HepG2 (cell line): ENCODE data around the gene PLK4. TPM values are rescaled to one million over a fixed set of nuclear protein-coding genes. Genes with fewer than 3 reads are reported as not detected.

Experiments
- ATAC-seq: fragments of 200-7000 bp; cut with Tn5 transposase; 3 replicates; pipeline ENCODE4 v1.9.1; 2020; ENCODE audit warnings: mild to moderate bottlenecking, moderate library complexity
- BruUV-seq: library from RNA; stranded (reverse); fragments of 400-500 nt; replicated peaks from 2 replicates; lab custom pipeline; 2021; lab: Mats Ljungman, UMichigan
- CTCF ChIA-PET: fragments of 300-600 bp; formaldehyde crosslinking; extraction: SDS; loops from one replicate; lab custom pipeline; 2021; ENCODE audit warnings: low total read pairs, inconsistent platforms, low intra/inter-chr PET ratio; lab: Yijun Ruan, JAX
- POLR2A ChIA-PET: fragments of 350-600 bp; sonication (Branson Sonifier 250); formaldehyde crosslinking; loops from one replicate; lab custom pipeline; 2020; ENCODE audit warnings: antibody characterized with exemption, inconsistent platforms; lab: Yijun Ruan, JAX
- DNase-seq: peaks from one replicate; pipeline ENCODE4 v3.0.0-alpha.2; 2015; ENCODE audit warnings: low spot score
- FAIRE-seq: peaks from 3 replicates; lab custom pipeline; 2011; peaks lifted over from hg19 to GRCh38; lab: Jason Lieb, UNC
- H2AFZ ChIP-seq: one replicate; pipeline ENCODE4 v1.6.1; 2011; ENCODE audit warnings: low read length, inconsistent platforms
- H3K27ac ChIP-seq: fragments of 300-600 bp; 3 replicates; pipeline ENCODE4 v1.8.0; 2011; ENCODE audit warnings: mixed run types, mild to moderate bottlenecking, mixed read lengths, low read length, inconsistent platforms; ENCODE audit not compliant: insufficient read depth; ENCODE audit errors: extremely low read length
- H3K27me3 ChIP-seq, 2 experiments: fragments of 200-600 bp in 1 of 2; 2 replicates in 1 of 2; 3 replicates in 1 of 2; pipeline versions ENCODE4 v1.6.0 to v1.8.0; 2011; ENCODE audit warnings: low read length in 2 of 2, mild to moderate bottlenecking in 2 of 2, moderate library complexity in 2 of 2, inconsistent platforms in 1 of 2; ENCODE audit not compliant: insufficient read depth in 2 of 2, control insufficient read depth in 1 of 2
- H3K36me3 ChIP-seq, 2 experiments: fragments of 200-600 bp in 1 of 2; replicated peaks in 1 of 2; 2 replicates in 1 of 2; 3 replicates in 1 of 2; pipeline versions ENCODE4 v1.5.1 to v1.8.0; 2011; ENCODE audit warnings: low read length in 2 of 2, inconsistent platforms in 1 of 2; ENCODE audit not compliant: insufficient read depth in 2 of 2, control insufficient read depth in 1 of 2
- H3K4me1 ChIP-seq: 2 replicates; pipeline ENCODE4 v1.5.1; 2012; ENCODE audit warnings: low read length, inconsistent platforms; ENCODE audit not compliant: insufficient read depth
- H3K4me2 ChIP-seq: 2 replicates; pipeline ENCODE4 v1.6.0; 2011; ENCODE audit warnings: low read depth, low read length, inconsistent platforms
- H3K4me3 ChIP-seq, 3 experiments: fragments of 200-600 bp in 1 of 3; sonication (generic), shearing (Covaris generic) in 1 of 3; replicated peaks in 1 of 3; 2 replicates each; pipeline ENCODE4 v1.5.1; 2011 to 2016; ENCODE audit warnings: low read length in 3 of 3, inconsistent platforms in 2 of 3, low read depth in 2 of 3, mild to moderate bottlenecking in 2 of 3, control low read depth in 1 of 3, mixed read lengths in 1 of 3; ENCODE audit not compliant: insufficient read depth in 1 of 3
- H3K79me2 ChIP-seq: one replicate; pipeline ENCODE4 v1.6.1; 2011; ENCODE audit warnings: low read length, inconsistent platforms; ENCODE audit not compliant: insufficient read depth
- H3K9ac ChIP-seq: 2 replicates; pipeline ENCODE4 v1.6.0; 2011; ENCODE audit warnings: mild to moderate bottlenecking, low read depth, low read length, inconsistent platforms; ENCODE audit not compliant: insufficient read depth
- H3K9me3 ChIP-seq: 2 replicates; pipeline ENCODE4 v1.5.1; 2012; ENCODE audit warnings: mild to moderate bottlenecking, low read length
- H4K20me1 ChIP-seq: 2 replicates; pipeline ENCODE4 v1.6.0; 2011; ENCODE audit warnings: inconsistent platforms, mild to moderate bottlenecking, low read length, moderate library complexity; ENCODE audit not compliant: insufficient read depth
- EED ChIP-seq: sonication (generic); formaldehyde crosslinking; IDR thresholded peaks from 2 replicates; pipeline ENCODE4 v1.5.0; 2020; ENCODE audit warnings: mild to moderate bottlenecking, missing genetic modification reagents
- GATAD1 ChIP-seq: IDR thresholded peaks from 2 replicates; pipeline ENCODE4 v1.6.1; 2016; ENCODE audit warnings: missing genetic modification reagents, missing compliant biosample characterization
- KMT2A ChIP-seq: sonication (generic); formaldehyde crosslinking; IDR thresholded peaks from 2 replicates; pipeline ENCODE4 v1.4.0; 2020; ENCODE audit warnings: missing genetic modification reagents
- SMARCC2 ChIP-seq: fragments of 450-650 bp; IDR thresholded peaks from 2 replicates; pipeline ENCODE4 v1.6.1; 2017; ENCODE audit warnings: antibody characterized with exemption, mild to moderate bottlenecking
- ZNF343 ChIP-seq: sonication (generic); formaldehyde crosslinking; IDR thresholded peaks from 2 replicates; pipeline ENCODE4 v1.4.0; 2020; ENCODE audit warnings: mild to moderate bottlenecking, missing genetic modification reagents
- ZNF550 ChIP-seq: sonication (generic); formaldehyde crosslinking; IDR thresholded peaks from 2 replicates; pipeline ENCODE4 v1.4.0; 2020; ENCODE audit warnings: mild to moderate bottlenecking, missing genetic modification reagents, borderline replicate concordance
- ZNF589 ChIP-seq: sonication (generic); formaldehyde crosslinking; conservative IDR thresholded peaks from 2 replicates; pipeline ENCODE4 v1.8.0; 2022; ENCODE audit warnings: mild to moderate bottlenecking, moderate library complexity, missing genetic modification reagents
- ZNF782 ChIP-seq: sonication (generic); formaldehyde crosslinking; IDR thresholded peaks from 2 replicates; pipeline ENCODE4 v1.4.0; 2020; ENCODE audit warnings: missing genetic modification reagents, mild to moderate bottlenecking, borderline replicate concordance
- ZSCAN29 ChIP-seq: sonication (generic); formaldehyde crosslinking; conservative IDR thresholded peaks from 2 replicates; pipeline ENCODE4 v1.4.0; 2020; ENCODE audit warnings: mild to moderate bottlenecking, missing genetic modification reagents
- WGBS: methylation state at CpG from one replicate; pipeline ENCODE4 v1.1.6; 2017; ENCODE audit warnings: low lambda C conversion rate; 5-methylcytosine and 5-hydroxymethylcytosine counted together
- in situ Hi-C: cut with HindIII; loops from 2 replicates; pipeline ENCODE4 v1.10.0; 2017; ENCODE audit warnings: low pct_unique_long_range_greater_than_20kb; ENCODE audit not compliant: extremely low pct_ligation_motif_present
- intact Hi-C: fragments of 100-400 bp; cut with micrococcal nuclease; formaldehyde crosslinking; loops from one replicate; pipeline ENCODE4 v1.10.0; 2022; ENCODE audit not compliant: unreplicated experiment
- polyA plus RNA-seq, 8 experiments: library from polyadenylated mRNA; depleted of rRNA in 3 of 8; stranded (reverse) in 7 of 8; unstranded in 1 of 8; fragments of >200 nt; fragmentation: Illumina TruSeq in 4 of 8; extraction: Trizol in 4 of 8; gene quantifications; 2 replicates each; pipeline versions ENCODE4 v1.2.1 to v1.2.3, GENCODE V29; 2011 to 2016; ENCODE audit warnings: low read depth in 4 of 8, missing spikeins in 1 of 8, mixed read lengths in 1 of 8; ENCODE audit not compliant: insufficient read depth in 1 of 8
- total RNA-seq, 5 experiments: library from RNA; depleted of rRNA; stranded (reverse); fragments of >200 nt; fragmentation: Illumina TruSeq; extraction: Trizol; gene quantifications; 2 replicates each; pipeline ENCODE4 v1.2.3, GENCODE V29; 2016; ENCODE audit warnings: low read depth in 1 of 5
- TF ChIP-seq, protein P1 (sequence below): sonication (generic); formaldehyde crosslinking; IDR thresholded peaks from 2 replicates; pipeline ENCODE4 v1.4.0; 2020; ENCODE audit warnings: missing genetic modification reagents
- TF ChIP-seq, protein P2 (sequence below): sonication (generic); formaldehyde crosslinking; IDR thresholded peaks from 2 replicates; pipeline ENCODE4 v1.4.0; 2020; ENCODE audit warnings: mild to moderate bottlenecking, missing genetic modification reagents

The PLK4 gene
- total and polyA plus RNA-seq, 2 of the 13 experiments (the other 11 are each of a cell fraction or from before 2014, with no cell fraction given) = 22.4 to 46.1 TPM

DNA sequence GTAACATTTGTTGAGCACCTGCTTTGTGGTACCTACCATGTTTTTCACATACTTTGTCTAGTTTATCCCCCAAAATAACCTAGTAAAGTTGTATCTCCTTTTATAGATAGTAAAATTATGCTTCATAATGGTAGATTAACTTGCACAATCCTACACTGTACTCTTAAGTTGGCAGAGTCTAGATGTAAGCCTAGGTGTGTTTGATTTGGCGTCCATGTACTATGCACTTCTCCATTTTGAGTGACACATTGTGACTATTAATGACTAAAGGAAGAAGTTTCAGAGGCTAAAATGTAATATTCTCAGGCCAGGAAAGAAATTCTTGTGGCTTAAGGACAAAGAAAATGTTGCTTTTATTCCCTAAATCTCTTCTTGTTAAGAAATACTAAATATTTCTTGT, 15.4 kb downstream of the PLK4 start:
- H3K27me3 ChIP-seq = no peaks in the 10 kb centered on the region
- TF ChIP-seq SMARCC2 (no peak), ZNF343 (CRISPR knock-in tag) (no peak), EED (CRISPR knock-in tag) (no peak), ZNF782 (CRISPR knock-in tag) (no peak), GATAD1 (no peak)
- TF ChIP-seq, protein P1, sequence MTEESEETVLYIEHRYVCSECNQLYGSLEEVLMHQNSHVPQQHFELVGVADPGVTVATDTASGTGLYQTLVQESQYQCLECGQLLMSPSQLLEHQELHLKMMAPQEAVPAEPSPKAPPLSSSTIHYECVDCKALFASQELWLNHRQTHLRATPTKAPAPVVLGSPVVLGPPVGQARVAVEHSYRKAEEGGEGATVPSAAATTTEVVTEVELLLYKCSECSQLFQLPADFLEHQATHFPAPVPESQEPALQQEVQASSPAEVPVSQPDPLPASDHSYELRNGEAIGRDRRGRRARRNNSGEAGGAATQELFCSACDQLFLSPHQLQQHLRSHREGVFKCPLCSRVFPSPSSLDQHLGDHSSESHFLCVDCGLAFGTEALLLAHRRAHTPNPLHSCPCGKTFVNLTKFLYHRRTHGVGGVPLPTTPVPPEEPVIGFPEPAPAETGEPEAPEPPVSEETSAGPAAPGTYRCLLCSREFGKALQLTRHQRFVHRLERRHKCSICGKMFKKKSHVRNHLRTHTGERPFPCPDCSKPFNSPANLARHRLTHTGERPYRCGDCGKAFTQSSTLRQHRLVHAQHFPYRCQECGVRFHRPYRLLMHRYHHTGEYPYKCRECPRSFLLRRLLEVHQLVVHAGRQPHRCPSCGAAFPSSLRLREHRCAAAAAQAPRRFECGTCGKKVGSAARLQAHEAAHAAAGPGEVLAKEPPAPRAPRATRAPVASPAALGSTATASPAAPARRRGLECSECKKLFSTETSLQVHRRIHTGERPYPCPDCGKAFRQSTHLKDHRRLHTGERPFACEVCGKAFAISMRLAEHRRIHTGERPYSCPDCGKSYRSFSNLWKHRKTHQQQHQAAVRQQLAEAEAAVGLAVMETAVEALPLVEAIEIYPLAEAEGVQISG (CRISPR knock-in tag) = no peak
- H3K4me2 ChIP-seq = no peak overlapping the region
- WGBS = 94% methylated on average over 1 of the region's 1 CpG
- peaks cover 4 to 39% of the 10 kb centered on the region in 2 experiments for H3K36me3 ChIP-seq
- no peaks in the 10 kb centered on the region for H4K20me1 ChIP-seq
- H3K27ac ChIP-seq = no peak overlapping the region
- BruUV-seq = no TSS peak
- no peak for FAIRE-seq
- no peak for DNase-seq
- in situ Hi-C loops (no loop called here), intact Hi-C loops (no loop called here)
- ChIA-PET CTCF (no interaction called here), POLR2A (no interaction called here)
- no peak overlapping the region for H2AFZ ChIP-seq
- no peak overlapping the region for H3K9ac ChIP-seq
- no peaks in the 10 kb centered on the region for H3K79me2 ChIP-seq
- no peaks in the 10 kb centered on the region for H3K4me1 ChIP-seq
- no peak for ATAC-seq
- H3K4me3 ChIP-seq = no peak overlapping the region
- no peaks in the 10 kb centered on the region for H3K9me3 ChIP-seq

DNA sequence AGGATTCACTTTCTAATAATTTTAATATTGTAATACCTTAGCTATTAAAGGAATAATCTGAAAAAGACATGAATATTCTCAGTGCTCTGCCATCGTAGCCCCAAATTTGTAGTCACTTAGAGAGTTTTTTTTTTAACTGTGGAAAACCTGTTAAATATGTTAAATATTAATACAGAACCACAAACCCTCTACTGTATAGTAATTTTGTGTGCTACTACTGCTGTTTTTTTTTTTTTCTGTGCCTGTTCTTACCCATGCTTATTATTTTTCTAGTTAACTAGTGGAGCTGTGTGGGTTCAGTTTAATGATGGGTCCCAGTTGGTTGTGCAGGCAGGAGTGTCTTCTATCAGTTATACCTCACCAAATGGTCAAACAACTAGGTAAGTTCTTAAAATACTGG, 15.8 kb downstream of the PLK4 start:
- Histone ChIP-seq H3K4me2 (no peak overlapping the region), H3K4me1 (no peaks in the 10 kb centered on the region), H3K9me3 (no peaks in the 10 kb centered on the region), H3K36me3 (peaks cover 4 to 39% of the 10 kb centered on the region in 2 experiments), H2AFZ (no peak overlapping the region), H3K27ac (no peak overlapping the region), H3K4me3 (no peak overlapping the region), H3K9ac (no peak overlapping the region), H4K20me1 (no peaks in the 10 kb centered on the region), H3K79me2 (no peaks in the 10 kb centered on the region), H3K27me3 (no peaks in the 10 kb centered on the region)
- no peak for DNase-seq
- FAIRE-seq = no peak
- 100% methylated on average over 1 of the region's 1 CpG for WGBS
- intact Hi-C loops (no loop called here), in situ Hi-C loops (no loop called here)
- CTCF ChIA-PET = no interaction called here
- POLR2A ChIA-PET = no interaction called here
- ATAC-seq = no peak
- no TSS peak for BruUV-seq
- TF ChIP-seq, protein P2, sequence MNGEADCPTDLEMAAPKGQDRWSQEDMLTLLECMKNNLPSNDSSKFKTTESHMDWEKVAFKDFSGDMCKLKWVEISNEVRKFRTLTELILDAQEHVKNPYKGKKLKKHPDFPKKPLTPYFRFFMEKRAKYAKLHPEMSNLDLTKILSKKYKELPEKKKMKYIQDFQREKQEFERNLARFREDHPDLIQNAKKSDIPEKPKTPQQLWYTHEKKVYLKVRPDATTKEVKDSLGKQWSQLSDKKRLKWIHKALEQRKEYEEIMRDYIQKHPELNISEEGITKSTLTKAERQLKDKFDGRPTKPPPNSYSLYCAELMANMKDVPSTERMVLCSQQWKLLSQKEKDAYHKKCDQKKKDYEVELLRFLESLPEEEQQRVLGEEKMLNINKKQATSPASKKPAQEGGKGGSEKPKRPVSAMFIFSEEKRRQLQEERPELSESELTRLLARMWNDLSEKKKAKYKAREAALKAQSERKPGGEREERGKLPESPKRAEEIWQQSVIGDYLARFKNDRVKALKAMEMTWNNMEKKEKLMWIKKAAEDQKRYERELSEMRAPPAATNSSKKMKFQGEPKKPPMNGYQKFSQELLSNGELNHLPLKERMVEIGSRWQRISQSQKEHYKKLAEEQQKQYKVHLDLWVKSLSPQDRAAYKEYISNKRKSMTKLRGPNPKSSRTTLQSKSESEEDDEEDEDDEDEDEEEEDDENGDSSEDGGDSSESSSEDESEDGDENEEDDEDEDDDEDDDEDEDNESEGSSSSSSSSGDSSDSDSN (CRISPR knock-in tag) = no peak
- TF ChIP-seq KMT2A (CRISPR knock-in tag) = no peak
- no peak for TF ChIP-seq ZNF550
- no peak for TF ChIP-seq ZSCAN29
- TF ChIP-seq ZNF589 (CRISPR knock-in tag) = no peak
